Esophagus muscularis mucosa (tissue), 4 donors: Measurements from ENCODE around the gene JAK2. TPM values are rescaled to one million over a fixed set of nuclear protein-coding genes. Genes with fewer than 3 reads are reported as not detected.
A peak's percentile ranks its signal among the peaks of the same experiment; 100 is the strongest.

Experiments
- DNase-seq: peaks from one replicate; pipeline ENCODE4 v3.0.0-alpha.2; 2017; ENCODE audit errors: extremely low spot score
- H3K27ac ChIP-seq, 4 donors: fragments of 200-600 bp; sonication (generic); replicated peaks in 1 of 4; 1 replicate in 3 of 4; 2 replicates in 1 of 4; pipeline ENCODE4 v1.5.1; 2016 to 2019; ENCODE audit warnings: mild to moderate bottlenecking in 1 of 4
- H3K27me3 ChIP-seq, 4 donors: fragments of 200-600 bp; sonication (generic); one replicate each; pipeline versions ENCODE4 v1.5.1 to v1.6.0; 2016 to 2019
- H3K36me3 ChIP-seq, 4 donors: fragments of 200-600 bp; sonication (generic); one replicate each; pipeline ENCODE4 v1.5.1; 2016 to 2019
- H3K4me1 ChIP-seq, 4 donors: fragments of 200-600 bp; sonication (generic); one replicate each; pipeline ENCODE4 v1.5.1; 2016 to 2019
- H3K4me3 ChIP-seq, 4 donors: fragments of 200-600 bp; sonication (generic); 1 replicate in 2 of 4; 2 replicates in 2 of 4; pipeline ENCODE4 v1.5.1; 2016 to 2019; ENCODE audit warnings: mild to moderate bottlenecking in 4 of 4, moderate library complexity in 1 of 4
- H3K9me3 ChIP-seq, 4 donors: fragments of 200-600 bp; sonication (generic); 1 replicate in 3 of 4; 2 replicates in 1 of 4; pipeline ENCODE4 v1.5.1; 2016 to 2019
- EP300 ChIP-seq: sonication (generic); formaldehyde crosslinking; IDR thresholded peaks from one replicate; pipeline ENCODE4 v1.6.1; 2017; ENCODE audit warnings: antibody characterized with exemption
- POLR2A ChIP-seq: fragments of 450-650 bp; IDR thresholded peaks from one replicate; pipeline ENCODE4 v1.6.1; 2017; ENCODE audit warnings: antibody characterized with exemption, moderate library complexity, mild to moderate bottlenecking, low read depth
- POLR2AphosphoS5 ChIP-seq, 2 donors: sonication (generic); formaldehyde crosslinking; IDR thresholded peaks; one replicate each; pipeline ENCODE4 v1.6.1; 2017; ENCODE audit warnings: antibody characterized with exemption in 2 of 2
- WGBS: methylation state at CpG from one replicate; pipeline ENCODE4 v1.1.5; 2018; 5-methylcytosine and 5-hydroxymethylcytosine counted together
- intact Hi-C: fragments of 100-400 bp; cut with DNase I; formaldehyde crosslinking; loops from one replicate; pipeline ENCODE4 v1.15.1; 2023
- total RNA-seq, 4 donors: library from RNA; depleted of rRNA; stranded (reverse); fragments of >200 nt; gene quantifications; one replicate each; pipeline versions ENCODE4 v1.1.0 to v1.2.1, GENCODE V29; 2016
- TF ChIP-seq, protein P1 (sequence below), 3 experiments: fragments of 200-600 bp in 2 of 3; fragments of 450-650 bp in 1 of 3; sonication (generic) in 2 of 3; IDR thresholded peaks; one replicate each; pipeline ENCODE4 v1.5.1; 2017 to 2019; ENCODE audit warnings: antibody characterized with exemption in 3 of 3, mild to moderate bottlenecking in 2 of 3, moderate library complexity in 1 of 3

The JAK2 gene
- total RNA-seq, 4 donors from 2014 or later = 27.0 to 47.8 (median 35.1) TPM

DNA sequence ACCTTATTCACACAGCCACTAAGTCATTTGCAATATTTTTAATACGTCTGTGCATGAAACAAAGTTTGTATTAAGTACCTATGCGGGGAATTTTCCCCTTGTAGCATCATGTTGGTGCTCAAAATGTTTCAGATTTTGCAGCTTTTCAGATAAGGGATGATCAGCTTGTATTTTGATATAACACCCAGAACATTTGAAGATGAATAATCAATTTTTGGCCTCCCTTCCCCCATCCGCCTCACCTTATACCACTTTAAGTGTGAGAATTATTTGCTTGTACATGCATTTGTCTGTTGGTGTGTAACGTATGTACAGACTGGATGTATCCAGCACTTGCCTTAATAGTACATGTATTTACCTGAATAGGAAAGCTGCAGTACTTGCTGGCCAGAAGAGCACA, 1.7 kb downstream of the JAK2 start:
- H3K9me3 ChIP-seq = no peaks in the 10 kb centered on the region
- peaks cover 24 to 54% (median 54%) of the 10 kb centered on the region in 4 donors for H3K4me1 ChIP-seq
- peak overlapping the region in 2 of 4 donors; percentile 97 to 99 for H3K27ac ChIP-seq
- H3K36me3 ChIP-seq = peaks cover 0 to 3% (median under 1%) of the 10 kb centered on the region in 4 donors
- no peaks in the 10 kb centered on the region for H3K27me3 ChIP-seq
- 74% methylated on average over 4 of the region's 4 CpGs for WGBS
- peak overlapping the region; percentile 80 to 90 (median 86) for H3K4me3 ChIP-seq
- intact Hi-C loops = loop anchor here (2.0 to 10.0 kb wide), 4 partner anchors 88 to 322 kb away; partner anchors contain the start of genes PLPP6, RCL1 and SPATA6L
- no peak for TF ChIP-seq POLR2AphosphoS5 (IDR thresholded peaks at IDR 0.05)
- DNase-seq = no peak

DNA sequence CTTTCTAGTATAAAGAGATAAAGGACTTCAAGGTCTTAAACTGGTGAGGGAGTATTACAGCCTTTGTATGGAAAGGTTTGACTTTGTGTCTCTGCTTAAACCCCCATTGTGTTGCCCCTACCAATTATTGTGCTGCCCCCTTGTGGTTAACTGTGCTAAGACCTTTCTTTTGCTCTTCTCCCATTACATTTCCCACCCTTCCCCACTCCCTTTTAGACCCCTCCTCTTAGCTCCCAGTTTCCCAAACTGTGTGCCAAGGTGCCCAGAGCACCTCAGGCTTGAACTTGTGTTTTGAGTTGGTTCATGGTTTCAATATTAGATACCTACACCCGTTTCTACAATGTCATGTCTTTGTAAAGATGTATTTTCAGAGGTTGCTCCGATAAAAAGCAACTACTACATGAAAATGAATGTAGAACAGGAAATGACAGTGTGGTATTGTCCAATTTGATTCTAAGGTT, 2.9 kb downstream of the JAK2 start:
- Histone ChIP-seq H3K36me3 (peaks cover 7 to 15% (median 13%) of the 10 kb centered on the region in 4 donors), H3K4me3 (peak overlapping the region; percentile 7 to 89 (median 49)), H3K9me3 (peaks cover 0 to 5% (median 0%) of the 10 kb centered on the region in 4 donors), H3K27ac (no peak overlapping the region), H3K4me1 (peaks cover 24 to 54% (median 54%) of the 10 kb centered on the region in 4 donors), H3K27me3 (no peaks in the 10 kb centered on the region)
- intact Hi-C loops = loop anchor here (2.0 to 10.0 kb wide), 4 partner anchors 87 to 323 kb away; partner anchors contain the start of genes PLPP6, RCL1 and SPATA6L
- DNase-seq = no peak
- no peak for TF ChIP-seq POLR2AphosphoS5 (IDR thresholded peaks at IDR 0.05)
- no peak for TF ChIP-seq EP300
- no peak for TF ChIP-seq POLR2A
- TF ChIP-seq, protein P1, sequence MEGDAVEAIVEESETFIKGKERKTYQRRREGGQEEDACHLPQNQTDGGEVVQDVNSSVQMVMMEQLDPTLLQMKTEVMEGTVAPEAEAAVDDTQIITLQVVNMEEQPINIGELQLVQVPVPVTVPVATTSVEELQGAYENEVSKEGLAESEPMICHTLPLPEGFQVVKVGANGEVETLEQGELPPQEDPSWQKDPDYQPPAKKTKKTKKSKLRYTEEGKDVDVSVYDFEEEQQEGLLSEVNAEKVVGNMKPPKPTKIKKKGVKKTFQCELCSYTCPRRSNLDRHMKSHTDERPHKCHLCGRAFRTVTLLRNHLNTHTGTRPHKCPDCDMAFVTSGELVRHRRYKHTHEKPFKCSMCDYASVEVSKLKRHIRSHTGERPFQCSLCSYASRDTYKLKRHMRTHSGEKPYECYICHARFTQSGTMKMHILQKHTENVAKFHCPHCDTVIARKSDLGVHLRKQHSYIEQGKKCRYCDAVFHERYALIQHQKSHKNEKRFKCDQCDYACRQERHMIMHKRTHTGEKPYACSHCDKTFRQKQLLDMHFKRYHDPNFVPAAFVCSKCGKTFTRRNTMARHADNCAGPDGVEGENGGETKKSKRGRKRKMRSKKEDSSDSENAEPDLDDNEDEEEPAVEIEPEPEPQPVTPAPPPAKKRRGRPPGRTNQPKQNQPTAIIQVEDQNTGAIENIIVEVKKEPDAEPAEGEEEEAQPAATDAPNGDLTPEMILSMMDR (IDR thresholded peaks at IDR 0.05) = peak; percentile 61 to 73 (median 64)
- WGBS = 62% methylated on average over 2 of the region's 2 CpGs

DNA sequence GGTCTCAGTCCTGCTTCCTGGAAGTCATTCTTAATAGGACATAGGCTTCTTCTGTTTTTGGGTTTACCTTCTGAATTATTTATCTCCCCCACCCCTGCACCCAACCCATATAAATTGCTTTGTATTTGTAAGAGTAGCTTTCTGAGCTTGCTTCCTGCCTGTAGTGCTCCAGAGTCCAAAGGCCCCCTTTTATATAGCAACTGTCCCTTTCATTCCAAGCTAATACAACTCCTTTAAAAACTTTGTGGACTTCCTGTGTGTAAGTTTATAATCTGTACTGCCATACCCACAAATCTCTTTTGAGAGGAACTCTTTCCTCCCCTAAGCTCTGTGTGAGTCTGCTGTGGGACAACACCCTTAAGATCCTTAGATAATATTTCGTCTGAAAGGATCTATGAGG, 7.8 kb downstream of the JAK2 start:
- WGBS = 100% methylated on average over 1 of the region's 1 CpG
- TF ChIP-seq EP300 (no peak), POLR2A (no peak), POLR2AphosphoS5 (IDR thresholded peaks at IDR 0.05) (no peak)
- TF ChIP-seq, protein P1 (IDR thresholded peaks at IDR 0.05) = no peak
- Histone ChIP-seq H3K27ac (no peak overlapping the region), H3K27me3 (no peaks in the 10 kb centered on the region), H3K4me3 (no peak overlapping the region), H3K9me3 (peaks cover 0 to 7% (median 0%) of the 10 kb centered on the region in 4 donors), H3K4me1 (peaks cover 10 to 43% (median 38%) of the 10 kb centered on the region in 4 donors), H3K36me3 (peaks cover 7 to 26% (median 15%) of the 10 kb centered on the region in 4 donors)
- intact Hi-C loops = no loop called here
- no peak for DNase-seq

DNA sequence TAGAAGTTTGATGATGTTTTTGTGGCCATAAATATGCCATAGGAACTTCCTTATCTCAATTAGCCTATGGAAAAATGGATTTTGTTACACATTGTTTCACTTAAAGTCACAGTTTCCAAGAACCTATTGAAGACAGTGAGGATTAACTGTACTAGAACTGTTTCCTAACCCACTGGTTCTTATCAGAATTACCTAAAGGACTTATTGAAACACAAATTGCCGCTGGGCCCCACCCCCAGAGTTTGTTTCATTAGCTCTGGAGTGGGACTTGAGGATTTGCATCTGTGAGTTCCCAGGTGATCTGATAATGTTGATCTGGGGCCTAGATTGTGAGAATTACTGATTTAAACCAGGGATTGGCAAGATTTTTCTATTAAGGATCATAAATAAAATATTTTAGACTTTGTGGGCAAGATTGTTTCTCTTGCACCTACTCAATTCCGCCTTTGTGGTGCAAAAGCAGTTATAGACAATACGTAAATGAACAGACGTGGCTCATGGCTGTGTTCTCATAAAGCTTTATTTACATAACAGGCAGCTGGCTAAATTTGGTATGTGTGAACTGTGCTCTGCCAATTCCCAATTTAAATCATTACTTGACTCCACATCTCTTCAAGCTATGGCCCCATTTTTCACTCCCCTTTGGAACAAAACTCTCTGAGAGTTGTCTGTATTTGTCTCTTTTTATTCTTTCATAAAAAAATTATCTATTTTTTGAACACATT, 9.3 kb downstream of the JAK2 start:
- no peak overlapping the region for H3K27ac ChIP-seq
- WGBS = 84% methylated on average over 4 of the region's 4 CpGs
- intact Hi-C loops = no loop called here

DNA sequence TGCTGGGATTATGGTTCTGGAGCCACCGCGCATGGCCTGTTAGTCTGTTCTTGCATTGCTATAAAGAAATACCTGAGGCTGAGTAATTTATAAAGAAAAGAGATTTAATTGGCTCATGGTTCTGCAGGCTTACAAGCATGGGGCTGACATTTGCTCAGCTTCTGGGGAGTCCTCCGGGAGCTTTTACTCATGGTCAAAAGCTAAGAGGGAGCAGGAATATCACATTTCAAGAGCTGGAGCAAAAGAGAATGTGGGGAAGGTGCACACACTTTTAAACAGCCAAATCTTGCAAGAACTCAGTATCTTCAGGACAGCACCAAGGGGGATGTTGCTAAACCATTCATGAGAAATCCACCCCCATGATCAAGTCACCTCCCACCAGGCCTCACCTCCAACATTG, 12.1 kb downstream of the JAK2 start:
- intact Hi-C loops = no loop called here
- Histone ChIP-seq H3K4me3 (no peak overlapping the region), H3K4me1 (peaks cover 0 to 17% (median 13%) of the 10 kb centered on the region in 4 donors), H3K27me3 (no peaks in the 10 kb centered on the region), H3K36me3 (peaks cover 7 to 25% (median 11%) of the 10 kb centered on the region in 4 donors), H3K27ac (no peak overlapping the region), H3K9me3 (peaks cover 0 to 7% (median 2%) of the 10 kb centered on the region in 4 donors)
- DNase-seq = no peak
- WGBS = 95% methylated on average over 3 of the region's 3 CpGs
- TF ChIP-seq, protein P1 (IDR thresholded peaks at IDR 0.05) = no peak
- no peak for TF ChIP-seq POLR2AphosphoS5 (IDR thresholded peaks at IDR 0.05)
- no peak for TF ChIP-seq POLR2A
- no peak for TF ChIP-seq EP300

More for the DNA sequence above, 9.3 kb downstream of the JAK2 start:
- H3K27me3 ChIP-seq = no peaks in the 10 kb centered on the region
- peaks cover 7 to 27% (median 15%) of the 10 kb centered on the region in 4 donors for H3K36me3 ChIP-seq
- no peak for DNase-seq
- H3K4me1 ChIP-seq = peaks cover 0 to 29% (median 24%) of the 10 kb centered on the region in 4 donors
- H3K9me3 ChIP-seq = peaks cover 0 to 7% (median 0%) of the 10 kb centered on the region in 4 donors
- H3K4me3 ChIP-seq = no peak overlapping the region
- TF ChIP-seq POLR2A = no peak
- no peak for TF ChIP-seq POLR2AphosphoS5 (IDR thresholded peaks at IDR 0.05)
- TF ChIP-seq, protein P1 (IDR thresholded peaks at IDR 0.05) = no peak
- TF ChIP-seq EP300 = no peak
